HCT116 (cell line): ENCODE data around the gene ROR2. TPM values are rescaled to one million over a fixed set of nuclear protein-coding genes. Genes with fewer than 3 reads are reported as not detected.
"Not testable (repeated sequence)": the region's sequence is repeated elsewhere in the genome, so short reads cannot be mapped to it uniquely, and the experiment has no call there.

Experiments used
- ATAC-seq: fragments of 200-7000 bp; cut with Tn5 transposase; 2 replicates; pipeline ENCODE4 v1.9.1; 2020; ENCODE audit warnings: mild to moderate bottlenecking, moderate library complexity
- BruUV-seq: library from RNA; stranded (reverse); fragments of 400-500 nt; replicated peaks from 2 replicates; lab custom pipeline; 2021; lab: Mats Ljungman, UMichigan
- CTCF ChIA-PET: fragments of 300-600 bp; sonication (Branson Sonifier 250); formaldehyde crosslinking; loops from one replicate; lab custom pipeline; 2021; ENCODE audit warnings: antibody characterized with exemption; lab: Charles Lee
- POLR2A ChIA-PET: fragments of 300-600, 350-600 bp; sonication (Branson Sonifier 250); formaldehyde crosslinking; loops from one replicate; lab custom pipeline; 2021; ENCODE audit warnings: antibody characterized with exemption; lab: Charles Lee
- RAD21 ChIA-PET, 2 experiments: fragments of 300-600 bp; sonication (Branson Sonifier 250); formaldehyde crosslinking; loops; one replicate each; lab custom pipeline; 2023; ENCODE audit warnings: low total read pairs in 2 of 2; ENCODE audit not compliant: uncharacterized antibody in 2 of 2, unreplicated experiment in 2 of 2, low non-redundant PET in 1 of 2; lab: Charles Lee
- DNase-seq: peaks from one replicate; pipeline ENCODE4 v3.0.0-alpha.2; 2010; ENCODE audit warnings: low read depth, low spot score
- H2AFZ ChIP-seq: fragments of 200-600 bp; shearing (Covaris generic), sonication (generic); 2 replicates; pipeline ENCODE4 v1.6.1; 2017; ENCODE audit warnings: low read depth, mixed run types, mixed read lengths, antibody characterized with exemption, low read length; ENCODE audit not compliant: poor library complexity, severe bottlenecking
- H3K27ac ChIP-seq: 2 replicates; pipeline ENCODE4 v1.5.1; 2012; ENCODE audit warnings: low read depth, low read length
- H3K27me3 ChIP-seq: fragments of 200-600 bp; sonication (generic); 2 replicates; pipeline ENCODE4 v1.6.1; 2016; ENCODE audit warnings: mixed run types, low read length, mixed read lengths; ENCODE audit not compliant: insufficient read depth
- H3K36me3 ChIP-seq, 2 experiments: fragments of 200-500 bp in 1 of 2; fragments of 200-600 bp in 1 of 2; sonication (Bioruptor generic) in 1 of 2; sonication (generic) in 1 of 2; 2 replicates each; pipeline versions ENCODE4 v1.5.1 to v1.6.1; 2014 to 2016; ENCODE audit warnings: low read length in 2 of 2, inconsistent platforms in 1 of 2, mixed read lengths in 1 of 2, mixed run types in 1 of 2; ENCODE audit not compliant: insufficient read depth in 2 of 2, control insufficient read depth in 1 of 2
- H3K4me1 ChIP-seq, 2 experiments: fragments of 200-600 bp in 1 of 2; sonication (generic) in 1 of 2; 2 replicates each; pipeline versions ENCODE4 v1.5.1 to v1.6.1; 2012 to 2017; ENCODE audit warnings: low read length in 2 of 2, inconsistent platforms in 1 of 2, mild to moderate bottlenecking in 1 of 2, mixed read lengths in 1 of 2, mixed run types in 1 of 2, moderate library complexity in 1 of 2; ENCODE audit not compliant: insufficient read depth in 2 of 2, control insufficient read depth in 1 of 2
- H3K4me2 ChIP-seq: fragments of 200-600 bp; sonication (generic); 2 replicates; pipeline ENCODE4 v1.6.1; 2017; ENCODE audit warnings: mixed run types, low read length, mixed read lengths
- H3K4me3 ChIP-seq, 2 experiments: fragments of 200-600 bp in 1 of 2; sonication (generic) in 1 of 2; replicated peaks in 1 of 2; 2 replicates each; pipeline ENCODE4 v1.5.1; 2011 to 2016; ENCODE audit warnings: low read length in 2 of 2, control low read depth in 1 of 2, low read depth in 1 of 2, mild to moderate bottlenecking in 1 of 2, mixed read lengths in 1 of 2, mixed run types in 1 of 2
- H3K79me2 ChIP-seq: fragments of 200-600 bp; sonication (generic); 2 replicates; pipeline ENCODE4 v1.6.1; 2017; ENCODE audit warnings: mild to moderate bottlenecking, mixed run types, low read length, moderate library complexity, mixed read lengths; ENCODE audit not compliant: insufficient read depth
- H3K9ac ChIP-seq: fragments of 200-600 bp; sonication (generic); 2 replicates; pipeline ENCODE4 v1.6.1; 2016; ENCODE audit warnings: low read length, mixed read lengths
- H3K9me2 ChIP-seq: fragments of 200-600 bp; sonication (generic), shearing (Covaris generic); 2 replicates; pipeline ENCODE4 v1.6.1; 2017; ENCODE audit warnings: mixed run types, mild to moderate bottlenecking, moderate library complexity; ENCODE audit not compliant: insufficient read depth
- H3K9me3 ChIP-seq, 2 experiments: fragments of 200-500 bp in 1 of 2; fragments of 200-600 bp in 1 of 2; sonication (Bioruptor generic) in 1 of 2; sonication (generic) in 1 of 2; 2 replicates each; pipeline ENCODE4 v1.6.1; 2014 to 2017; ENCODE audit warnings: low read length in 2 of 2, mixed read lengths in 2 of 2, inconsistent platforms in 1 of 2, low read depth in 1 of 2, mild to moderate bottlenecking in 1 of 2, mixed run types in 1 of 2, moderate library complexity in 1 of 2; ENCODE audit not compliant: control insufficient read depth in 1 of 2, insufficient read depth in 1 of 2
- H4K20me1 ChIP-seq: fragments of 200-600 bp; sonication (generic), shearing (Covaris generic); 2 replicates; pipeline ENCODE4 v1.6.1; 2017; ENCODE audit warnings: mixed run types, mild to moderate bottlenecking, moderate library complexity; ENCODE audit not compliant: insufficient read depth
- CTCF ChIP-seq, 3 experiments: fragments of 200-600 bp in 1 of 3; sonication (generic) in 1 of 3; IDR thresholded peaks in 2 of 3; conservative IDR thresholded peaks in 1 of 3; 2 replicates each; pipeline ENCODE4 v1.5.1; 2012 to 2017; ENCODE audit warnings: low read depth in 2 of 3, low read length in 2 of 3, antibody characterized with exemption in 1 of 3, borderline replicate concordance in 1 of 3, control low read depth in 1 of 3, mild to moderate bottlenecking in 1 of 3, mixed read lengths in 1 of 3, mixed run types in 1 of 3, moderate library complexity in 1 of 3; ENCODE audit not compliant: insufficient read depth in 1 of 3
- EGR1 ChIP-seq: IDR thresholded peaks from 2 replicates; pipeline ENCODE4 v1.6.1; 2012; ENCODE audit warnings: low read depth
- EZH2 ChIP-seq: fragments of 200-600 bp; sonication (generic); IDR thresholded peaks from 2 replicates; pipeline ENCODE4 v1.6.1; 2017; ENCODE audit warnings: antibody characterized with exemption, mixed run types
- EZH2phosphoT487 ChIP-seq: fragments of 200-600 bp; IDR thresholded peaks from 2 replicates; pipeline ENCODE4 v1.6.1; 2018; ENCODE audit warnings: antibody characterized with exemption, borderline replicate concordance
- FOSL1 ChIP-seq: IDR thresholded peaks from 2 replicates; pipeline ENCODE4 v1.6.1; 2012; ENCODE audit warnings: low read depth
- JUND ChIP-seq: IDR thresholded peaks from 2 replicates; pipeline ENCODE4 v1.6.1; 2012
- POLR2AphosphoS5 ChIP-seq: IDR thresholded peaks from 2 replicates; pipeline ENCODE4 v1.6.1; 2011; ENCODE audit warnings: mild to moderate bottlenecking, low read depth, low read length, moderate library complexity
- RAD21 ChIP-seq: IDR thresholded peaks from 2 replicates; pipeline ENCODE4 v1.6.1; 2012; ENCODE audit warnings: low read depth, mild to moderate bottlenecking
- REST ChIP-seq: IDR thresholded peaks from 2 replicates; pipeline ENCODE4 v1.6.1; 2012; ENCODE audit warnings: low read depth
- SP1 ChIP-seq: IDR thresholded peaks from 2 replicates; pipeline ENCODE4 v1.6.1; 2012; ENCODE audit warnings: low read depth
- TCF7L2 ChIP-seq: IDR thresholded peaks from 2 replicates; pipeline ENCODE4 v1.7.0; 2011; ENCODE audit warnings: borderline replicate concordance, inconsistent platforms; ENCODE audit not compliant: insufficient read depth, insufficient read length; ENCODE audit errors: extremely low read depth
- intact Hi-C: fragments of 100-400 bp; cut with micrococcal nuclease; formaldehyde crosslinking; loops from 2 replicates; pipeline ENCODE4 v1.10.0; 2022
- total RNA-seq: library from RNA; stranded (reverse); gene quantifications from one replicate; pipeline ENCODE4 v1.2.1, GENCODE V29; 2021; ENCODE audit not compliant: unreplicated experiment

ROR2 gene
- total RNA-seq, 1 experiment from 2014 or later = 15.7 TPM

GRCh38 chr9:91541734-91542133 is 408.3 kb downstream of the ROR2 start:
- TF ChIP-seq REST (no peak), EZH2 (no peak), SP1 (no peak), EGR1 (no peak), EZH2phosphoT487 (no peak), RAD21 (no peak), FOSL1 (no peak), CTCF (IDR thresholded peaks at IDR 0.05 in 2 of 3, conservative IDR thresholded peaks at IDR 0.05 in 1 of 3; ENCODE audit: borderline replicate concordance in 1 of 3, insufficient read depth in 1 of 3, low read depth in 2 of 3, low read length in 2 of 3) (no peak), JUND (no peak), TCF7L2 (no peak), POLR2AphosphoS5 (no peak)
- Histone ChIP-seq H3K4me1 (peaks cover 0 to 3% of the 10 kb centered on the region in 2 experiments; a peak in 1 of 4 replicates), H2AFZ (no peak overlapping the region), H3K27me3 (no peaks in the 10 kb centered on the region), H3K4me2 (no peak overlapping the region), H4K20me1 (no peaks in the 10 kb centered on the region), H3K9ac (no peak overlapping the region), H3K9me2 (no peaks in the 10 kb centered on the region), H3K4me3 (no peak overlapping the region), H3K36me3 (no peaks in the 10 kb centered on the region), H3K9me3 (no peaks in the 10 kb centered on the region), H3K79me2 (no peaks in the 10 kb centered on the region), H3K27ac (no peak overlapping the region)
- DNase-seq (no peak), ATAC-seq (no peak)
- RAD21 ChIA-PET = no interaction called here
- no TSS peak for BruUV-seq
- POLR2A ChIA-PET = no interaction called here
- CTCF ChIA-PET = no interaction called here
- intact Hi-C loops = no loop called here

- H3K9me3 ChIP-seq, H4K20me1 ChIP-seq, H3K4me3 ChIP-seq, H2AFZ ChIP-seq, H3K79me2 ChIP-seq, H3K27me3 ChIP-seq, POLR2A ChIA-PET, H3K27ac ChIP-seq, intact Hi-C loops, H3K4me2 ChIP-seq, RAD21 ChIA-PET, H3K36me3 ChIP-seq, H3K9ac ChIP-seq, ATAC-seq, DNase-seq, BruUV-seq, H3K9me2 ChIP-seq, CTCF ChIA-PET: not testable (repeated sequence)
- H3K4me1 ChIP-seq = peaks cover 7 to 15% of the 10 kb centered on the region in 2 experiments; a peak in 3 of 4 replicates
Measured at GRCh38 chr9:91540506-91540905, 409.5 kb downstream of the ROR2 start.
